Measurements from ENCODE around the gene RBM11.

DNA sequence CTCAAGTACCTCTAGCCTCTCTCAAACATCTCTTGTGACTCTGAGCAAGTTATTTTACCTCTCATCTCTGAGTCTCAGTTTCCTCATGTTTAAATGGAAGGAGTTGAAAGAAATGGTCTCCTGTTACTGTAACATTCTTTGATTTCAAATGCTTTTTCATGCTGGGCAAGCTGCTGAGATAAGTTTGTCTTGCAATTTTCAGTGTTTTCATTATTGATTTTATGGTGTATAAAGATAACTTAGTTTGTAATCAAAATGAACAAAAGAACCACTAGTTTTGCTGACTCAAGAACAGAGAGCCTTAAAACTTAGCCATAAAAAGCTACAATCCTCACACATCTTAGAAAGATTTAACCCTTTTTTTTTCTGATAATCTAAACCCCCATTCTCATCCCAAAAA lies 9.7 kb upstream of the RBM11 start:
- TF ChIP-seq, protein P1, sequence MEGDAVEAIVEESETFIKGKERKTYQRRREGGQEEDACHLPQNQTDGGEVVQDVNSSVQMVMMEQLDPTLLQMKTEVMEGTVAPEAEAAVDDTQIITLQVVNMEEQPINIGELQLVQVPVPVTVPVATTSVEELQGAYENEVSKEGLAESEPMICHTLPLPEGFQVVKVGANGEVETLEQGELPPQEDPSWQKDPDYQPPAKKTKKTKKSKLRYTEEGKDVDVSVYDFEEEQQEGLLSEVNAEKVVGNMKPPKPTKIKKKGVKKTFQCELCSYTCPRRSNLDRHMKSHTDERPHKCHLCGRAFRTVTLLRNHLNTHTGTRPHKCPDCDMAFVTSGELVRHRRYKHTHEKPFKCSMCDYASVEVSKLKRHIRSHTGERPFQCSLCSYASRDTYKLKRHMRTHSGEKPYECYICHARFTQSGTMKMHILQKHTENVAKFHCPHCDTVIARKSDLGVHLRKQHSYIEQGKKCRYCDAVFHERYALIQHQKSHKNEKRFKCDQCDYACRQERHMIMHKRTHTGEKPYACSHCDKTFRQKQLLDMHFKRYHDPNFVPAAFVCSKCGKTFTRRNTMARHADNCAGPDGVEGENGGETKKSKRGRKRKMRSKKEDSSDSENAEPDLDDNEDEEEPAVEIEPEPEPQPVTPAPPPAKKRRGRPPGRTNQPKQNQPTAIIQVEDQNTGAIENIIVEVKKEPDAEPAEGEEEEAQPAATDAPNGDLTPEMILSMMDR (IDR thresholded peaks at IDR 0.05; ENCODE audit: extremely low read depth in 1 of 2, insufficient read depth in 1 of 2, low read depth in 1 of 2, low read length in 2 of 2) = no peak
- TF ChIP-seq JUN (IDR thresholded peaks at IDR 0.05; ENCODE audit: borderline replicate concordance, insufficient read depth, insufficient read length, low read depth) (no peak), EZH2 (IDR thresholded peaks at IDR 0.05; ENCODE audit: borderline replicate concordance, low read depth, low read length, severe bottlenecking) (no peak), POLR2AphosphoS5 (IDR thresholded peaks at IDR 0.05; ENCODE audit: insufficient read depth, low read depth, low read length) (no peak), POLR2A (IDR thresholded peaks at IDR 0.05; ENCODE audit: low read depth, low read length) (no peak), GATA2 (IDR thresholded peaks at IDR 0.05; ENCODE audit: insufficient read depth, insufficient read length, low read depth, low read length) (no peak), MYC (IDR thresholded peaks at IDR 0.05; ENCODE audit: low read depth, low read length) (no peak), FOS (IDR thresholded peaks at IDR 0.05; ENCODE audit: borderline replicate concordance, insufficient read depth, low read length) (no peak)
- TF ChIP-seq, protein P2, sequence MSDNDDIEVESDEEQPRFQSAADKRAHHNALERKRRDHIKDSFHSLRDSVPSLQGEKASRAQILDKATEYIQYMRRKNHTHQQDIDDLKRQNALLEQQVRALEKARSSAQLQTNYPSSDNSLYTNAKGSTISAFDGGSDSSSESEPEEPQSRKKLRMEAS (IDR thresholded peaks at IDR 0.05; ENCODE audit: insufficient read depth, insufficient read length) = no peak
